ENCODE measurements around the gene TEAD4.
A peak's percentile ranks its signal among the peaks of the same experiment; 100 is the strongest.

Gene TEAD4

GRCh38 chr12:3003357-3003992, 44.3 kb downstream of the TEAD4 start:
- no peak for DNase-seq

GRCh38 chr12:3004655-3005565, 45.7 kb downstream of the TEAD4 start:
- DNase-seq, result peak; percentile 32

- DNase-seq, result no peak
These were observed 46.5 kb downstream of the TEAD4 start for GRCh38 chr12:3005736-3006135.

- DNase-seq, result no peak
These were observed 50.6 kb downstream of the TEAD4 start for GRCh38 chr12:3009780-3010179.

GRCh38 chr12:3010214-3010930, 51.2 kb downstream of the TEAD4 start:
- DNase-seq, result no peak

- DNase-seq, result no peak
These were observed 53.6 kb downstream of the TEAD4 start for GRCh38 chr12:3012786-3013185.

- DNase-seq, result no peak
These were observed 55.4 kb downstream of the TEAD4 start for GRCh38 chr12:3014641-3015040.

GRCh38 chr12:3015356-3015755, 56.2 kb downstream of the TEAD4 start:
- no peak for DNase-seq

- no peak for DNase-seq
These were observed 57.0 kb downstream of the TEAD4 start for GRCh38 chr12:3016191-3016590.

- no peak for DNase-seq
These were observed 58.1 kb downstream of the TEAD4 start for GRCh38 chr12:3017281-3017680.

GRCh38 chr12:3018284-3019004, 59.2 kb downstream of the TEAD4 start:
- no peak for DNase-seq

- DNase-seq, result no peak
These were observed 59.9 kb downstream of the TEAD4 start for GRCh38 chr12:3019005-3019680.

- no peak for DNase-seq
These were observed 61.2 kb downstream of the TEAD4 start for GRCh38 chr12:3020399-3020798.

- DNase-seq, result no peak
These were observed 61.7 kb downstream of the TEAD4 start for GRCh38 chr12:3020850-3021435.

- DNase-seq, result no peak
These were observed 63.2 kb downstream of the TEAD4 start for GRCh38 chr12:3022411-3022810.

GRCh38 chr12:3022961-3023360, 63.8 kb downstream of the TEAD4 start:
- no peak for DNase-seq

GRCh38 chr12:3028108-3028507, 68.9 kb downstream of the TEAD4 start:
- no peak for DNase-seq

GRCh38 chr12:3030821-3031429, 71.7 kb downstream of the TEAD4 start:
- DNase-seq, result no peak

GRCh38 chr12:3032161-3032560, 73.0 kb downstream of the TEAD4 start:
- no peak for DNase-seq

GRCh38 chr12:3032770-3033538, 73.8 kb downstream of the TEAD4 start:
- no peak for DNase-seq

- no peak for DNase-seq
These were observed 74.3 kb downstream of the TEAD4 start for GRCh38 chr12:3033539-3033867.
